Osteocyte (in vitro differentiated cells): ENCODE measurements around the gene MTUS2. TPM values are rescaled to one million over a fixed set of nuclear protein-coding genes. Genes with fewer than 3 reads are reported as not detected.

Source experiments
- DNase-seq: peaks from one replicate; pipeline ENCODE4 v3.0.0; 2021; ENCODE audit warnings: mixed read lengths; ENCODE audit not compliant: unreplicated experiment; ENCODE audit errors: extremely low spot score
- H3K27ac Mint-ChIP-seq: one replicate; pipeline ENCODE4 v1.8.0; 2021; ENCODE audit warnings: mild to moderate bottlenecking, mixed read lengths; ENCODE audit not compliant: unreplicated experiment
- H3K27me3 Mint-ChIP-seq: one replicate; pipeline ENCODE4 v1.8.0; 2021; ENCODE audit warnings: mixed read lengths; ENCODE audit not compliant: unreplicated experiment
- H3K36me3 Mint-ChIP-seq: one replicate; pipeline ENCODE4 v1.8.0; 2021; ENCODE audit warnings: mixed read lengths; ENCODE audit not compliant: unreplicated experiment
- H3K4me1 Mint-ChIP-seq: one replicate; pipeline ENCODE4 v1.8.0; 2021; ENCODE audit warnings: mixed read lengths; ENCODE audit not compliant: unreplicated experiment
- H3K4me3 Mint-ChIP-seq: one replicate; pipeline ENCODE4 v1.8.0; 2021; ENCODE audit warnings: mild to moderate bottlenecking, moderate library complexity, mixed read lengths; ENCODE audit not compliant: unreplicated experiment
- H3K9me3 Mint-ChIP-seq: one replicate; pipeline ENCODE4 v1.8.0; 2021; ENCODE audit warnings: mixed read lengths; ENCODE audit not compliant: unreplicated experiment
- CTCF ChIP-seq: fragments of 200-600 bp; sonication (generic); IDR thresholded peaks from 2 replicates; pipeline ENCODE4 v1.5.0; 2021; ENCODE audit warnings: antibody characterized with exemption, mild to moderate bottlenecking, moderate library complexity
- total RNA-seq: library from RNA; stranded (reverse); gene quantifications from 2 replicates; pipeline ENCODE4 v1.2.1, GENCODE V29; 2021

MTUS2 gene
- total RNA-seq, 1 donor from 2014 or later, result 0.05 TPM

GRCh38 chr13:29046588-29046987 is 226.4 kb downstream of the MTUS2 start:
- H3K27me3 Mint-ChIP-seq, result peaks cover 2% of the 10 kb centered on the region
- H3K36me3 Mint-ChIP-seq, result no peaks in the 10 kb centered on the region
- no peak for TF ChIP-seq CTCF
- H3K27ac Mint-ChIP-seq, result no peak overlapping the region
- no peak overlapping the region for H3K4me3 Mint-ChIP-seq
- H3K4me1 Mint-ChIP-seq, result no peaks in the 10 kb centered on the region
- no peak for DNase-seq
- peaks cover 21% of the 10 kb centered on the region for H3K9me3 Mint-ChIP-seq

GRCh38 chr13:29049524-29049923 is 229.4 kb downstream of the MTUS2 start:
- Mint-ChIP-seq H3K4me3 (no peak overlapping the region), H3K4me1 (no peaks in the 10 kb centered on the region), H3K9me3 (peaks cover 16% of the 10 kb centered on the region), H3K27ac (no peak overlapping the region), H3K36me3 (no peaks in the 10 kb centered on the region), H3K27me3 (no peaks in the 10 kb centered on the region)
- no peak for TF ChIP-seq CTCF
- no peak for DNase-seq

- H3K27ac Mint-ChIP-seq, result no peak overlapping the region
- DNase-seq, result no peak
- H3K9me3 Mint-ChIP-seq, result peaks cover 15% of the 10 kb centered on the region
- no peak overlapping the region for H3K4me3 Mint-ChIP-seq
- H3K27me3 Mint-ChIP-seq, result no peaks in the 10 kb centered on the region
- H3K36me3 Mint-ChIP-seq, result no peaks in the 10 kb centered on the region
- no peaks in the 10 kb centered on the region for H3K4me1 Mint-ChIP-seq
- no peak for TF ChIP-seq CTCF
Measured at GRCh38 chr13:29050719-29051118, 230.6 kb downstream of the MTUS2 start.

GRCh38 chr13:29059800-29060199 is 239.7 kb downstream of the MTUS2 start:
- no peak for TF ChIP-seq CTCF
- peaks cover 18% of the 10 kb centered on the region for H3K9me3 Mint-ChIP-seq
- no peaks in the 10 kb centered on the region for H3K36me3 Mint-ChIP-seq
- H3K4me1 Mint-ChIP-seq, result no peaks in the 10 kb centered on the region
- H3K27me3 Mint-ChIP-seq, result no peaks in the 10 kb centered on the region
- no peak for DNase-seq
- H3K27ac Mint-ChIP-seq, result no peak overlapping the region
- no peak overlapping the region for H3K4me3 Mint-ChIP-seq

GRCh38 chr13:29065142-29065541 is 245.0 kb downstream of the MTUS2 start:
- Mint-ChIP-seq H3K4me3 (no peak overlapping the region), H3K27ac (no peak overlapping the region), H3K9me3 (no peaks in the 10 kb centered on the region), H3K36me3 (no peaks in the 10 kb centered on the region), H3K4me1 (no peaks in the 10 kb centered on the region), H3K27me3 (no peaks in the 10 kb centered on the region)
- DNase-seq, result no peak
- no peak for TF ChIP-seq CTCF
